NCI-H524 (cell line): ENCODE measurements around the gene SYCP2L.
"Not testable (repeated sequence)": the region's sequence is repeated elsewhere in the genome, so short reads cannot be mapped to it uniquely, and the experiment has no call there.

ENCODE experiments used
- DNase-seq, 2 experiments: peaks; one replicate each; lab custom pipeline; 2025; lab: John Stamatoyannopoulos, UW

The SYCP2L gene

DNA sequence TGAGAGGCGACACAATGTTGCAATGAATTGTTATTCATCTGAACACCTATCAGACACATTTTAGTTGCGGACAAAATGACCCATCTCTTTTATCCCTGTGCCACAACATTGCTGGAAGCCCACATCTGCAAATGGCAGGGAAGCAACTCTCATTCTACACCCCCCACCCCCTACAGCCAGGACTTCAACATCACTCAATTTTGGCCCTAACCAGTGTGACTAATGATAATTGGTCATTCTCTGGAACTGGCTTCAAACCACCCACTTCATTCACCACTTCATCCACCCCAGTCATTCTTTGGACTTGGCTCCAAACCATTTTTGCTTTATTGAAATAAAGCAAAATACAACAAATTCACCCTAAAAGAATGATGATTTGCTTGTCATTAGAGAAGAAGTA is 6.5 kb upstream of the SYCP2L start:
- DNase-seq = no peak

- not testable (repeated sequence) for DNase-seq
These were observed 4.6 kb upstream of the SYCP2L start for GRCh38 chr6:10882253-10882630.

DNA sequence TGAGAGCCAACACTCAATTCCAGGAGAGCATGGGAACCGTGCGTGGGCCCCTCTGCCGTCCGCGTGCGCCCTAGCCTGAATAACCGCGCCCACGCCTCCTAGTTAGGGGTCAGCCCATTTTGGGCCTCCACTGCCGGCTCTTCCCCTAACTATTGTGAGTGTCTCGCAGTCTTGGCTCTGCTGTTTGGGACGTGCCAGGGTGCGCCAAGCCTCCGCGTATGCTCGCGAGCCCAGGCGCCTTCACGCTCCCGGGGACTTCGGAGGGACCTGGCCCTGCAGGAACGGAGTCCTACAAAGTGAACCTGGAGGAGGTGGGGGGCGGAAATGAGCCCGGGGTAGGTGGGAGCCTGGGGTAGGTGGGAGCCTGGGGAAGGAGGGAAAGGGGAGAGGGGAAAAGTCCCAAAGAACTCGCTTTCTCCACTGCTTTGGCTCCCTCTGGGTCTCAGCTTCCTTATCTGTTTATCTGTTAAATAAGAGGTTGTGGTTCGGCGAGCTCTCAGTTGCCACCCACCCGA is 4.1 kb upstream of the SYCP2L start:
- DNase-seq = no peak

- no peak for DNase-seq
These were observed 3.3 kb upstream of the SYCP2L start for GRCh38 chr6:10883312-10884244.

- DNase-seq = no peak
These were observed 2.4 kb upstream of the SYCP2L start for GRCh38 chr6:10884245-10884972.

DNA sequence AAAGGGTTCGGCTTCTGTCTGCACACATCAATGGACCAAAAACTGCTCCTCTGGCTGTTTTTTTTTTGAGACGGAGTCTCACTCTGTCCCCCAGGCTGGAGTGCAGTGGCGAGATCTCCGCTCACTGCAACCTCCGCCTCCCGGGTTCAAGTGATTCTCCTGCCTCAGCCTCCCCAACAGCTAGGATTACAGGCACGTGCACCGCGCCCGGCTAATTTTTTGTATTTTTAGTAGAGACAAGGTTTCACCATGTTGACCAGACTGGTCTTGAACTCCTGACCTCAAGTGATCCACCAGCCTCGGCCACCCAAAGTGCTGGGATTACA is 524 bp upstream of the SYCP2L start:
- not testable (repeated sequence) for DNase-seq

GRCh38 chr6:10890151-10890550 is 3.3 kb downstream of the SYCP2L start:
- no peak for DNase-seq

DNA sequence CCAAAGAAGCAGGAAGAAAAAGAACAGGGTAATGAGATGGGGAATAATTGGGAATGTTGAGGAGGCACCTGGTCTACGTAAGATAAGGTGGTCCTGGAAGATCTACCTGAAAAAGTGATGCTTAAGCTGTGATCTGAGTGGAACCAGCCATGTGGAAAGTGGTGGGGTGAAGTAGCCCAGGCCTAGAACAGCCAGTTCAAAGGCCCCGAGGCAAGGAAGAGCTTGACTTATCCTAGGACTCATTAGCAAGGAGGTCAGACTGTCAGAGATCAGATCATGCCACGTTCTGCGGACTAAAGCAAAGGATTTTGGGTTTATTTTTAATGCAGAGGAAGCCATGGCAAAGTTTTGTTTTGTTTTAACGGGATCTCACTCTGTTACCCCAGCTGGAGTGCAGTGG is 5.1 kb downstream of the SYCP2L start:
- DNase-seq = no peak

GRCh38 chr6:10894958-10895357 is 8.1 kb downstream of the SYCP2L start:
- no peak for DNase-seq

GRCh38 chr6:10896691-10897090 is 9.8 kb downstream of the SYCP2L start:
- DNase-seq = no peak

DNA sequence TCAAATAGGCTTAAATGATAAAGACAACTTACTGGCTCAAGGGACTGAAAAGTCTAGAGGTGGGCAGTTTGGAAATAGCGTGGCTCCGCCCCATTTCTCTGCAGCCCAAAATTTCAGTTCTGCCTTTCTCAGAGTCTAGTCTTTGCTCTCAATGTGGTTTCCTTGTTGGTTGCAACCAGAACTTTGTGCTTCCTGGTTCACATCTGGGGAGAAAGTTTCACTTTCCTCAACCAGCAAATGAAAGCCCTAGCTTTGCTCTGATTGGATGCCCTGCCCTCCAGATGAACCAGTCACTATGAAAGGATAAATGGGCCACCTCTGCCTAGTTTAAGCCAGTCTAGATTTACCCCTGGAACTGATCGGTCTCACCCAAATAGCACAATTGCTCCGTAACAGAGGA is 14.9 kb downstream of the SYCP2L start:
- no peak for DNase-seq

- no peak for DNase-seq
These were observed 17.2 kb downstream of the SYCP2L start for GRCh38 chr6:10904015-10904414.

DNA sequence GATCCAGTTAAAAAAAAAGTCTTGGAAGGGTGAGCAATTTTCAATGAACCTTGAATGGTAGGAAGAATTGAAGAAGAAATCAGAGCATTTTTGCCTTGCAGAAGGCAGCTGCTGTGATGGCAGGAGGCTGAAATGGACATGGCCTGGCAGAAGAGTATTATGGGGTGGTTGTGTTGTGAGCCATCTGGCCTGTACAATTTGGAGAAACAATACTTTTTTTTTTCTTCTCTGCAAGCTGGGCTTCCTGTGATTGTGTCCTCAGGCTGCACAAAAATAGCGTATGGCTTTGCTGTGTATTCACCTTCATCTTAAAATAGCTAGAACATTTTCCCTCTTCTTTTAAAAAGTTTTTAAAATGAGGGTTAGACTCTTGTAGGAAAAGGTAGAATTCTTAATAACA is 21.4 kb downstream of the SYCP2L start:
- peak in 1 of 2 experiments; percentile 43 for DNase-seq

DNA sequence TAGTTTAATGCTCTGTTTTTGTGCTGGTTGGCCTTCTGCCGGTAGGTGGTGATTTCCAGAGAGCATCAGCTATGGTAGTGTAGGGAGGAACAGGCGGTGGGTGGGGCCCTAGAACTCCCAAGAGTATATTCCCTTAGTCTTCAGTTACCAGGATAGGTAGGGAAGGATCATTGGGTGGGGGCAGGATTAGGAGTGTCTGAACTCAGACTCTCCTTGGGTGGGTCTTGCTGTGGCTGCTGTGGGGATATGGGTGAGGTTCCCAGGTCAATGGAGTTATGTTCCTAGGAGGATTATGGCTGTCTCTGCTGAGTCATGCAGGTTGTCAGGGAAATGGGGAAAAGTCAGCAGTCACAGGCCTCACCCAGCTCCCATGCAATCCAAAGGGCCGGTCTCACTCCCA is 32.7 kb downstream of the SYCP2L start:
- DNase-seq = not testable (repeated sequence)

GRCh38 chr6:10933126-10933525 is 46.3 kb downstream of the SYCP2L start:
- DNase-seq = no peak

DNA sequence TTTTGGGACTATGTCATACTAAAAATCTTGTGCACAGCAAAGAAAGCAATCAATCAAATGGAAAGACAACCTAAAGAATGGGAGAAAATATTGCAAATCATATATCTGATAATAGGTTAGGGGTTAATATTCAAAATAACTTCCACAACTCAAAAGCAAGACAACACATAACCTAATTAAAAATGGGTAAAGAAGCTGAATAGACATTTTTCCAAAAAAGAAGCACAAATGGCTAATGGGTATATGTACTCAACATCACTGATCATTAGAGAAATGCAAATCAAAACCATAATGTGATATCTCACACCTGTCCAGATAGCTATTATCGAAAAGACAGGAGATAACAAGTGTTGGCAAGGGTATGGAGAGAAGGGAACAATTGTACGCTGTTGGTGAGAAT is 53.0 kb downstream of the SYCP2L start:
- DNase-seq = no peak

DNA sequence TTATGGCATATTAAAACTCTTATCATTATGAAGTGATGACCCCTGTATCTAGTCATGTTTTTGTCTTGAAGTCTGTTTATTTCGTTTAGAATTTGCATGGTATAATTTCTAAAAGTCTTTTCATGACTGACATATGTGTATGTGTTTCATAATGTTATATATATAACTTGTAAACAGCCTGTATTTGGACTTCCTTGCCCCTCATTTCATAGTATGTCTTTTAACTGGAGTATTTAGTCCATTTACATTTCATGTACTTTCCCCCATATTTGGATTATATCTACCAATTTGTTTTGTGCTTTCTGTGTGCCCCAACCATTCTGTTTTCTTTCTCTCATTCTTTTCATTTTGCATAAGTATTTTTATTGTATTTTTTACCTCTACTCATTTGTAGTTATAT is 59.0 kb downstream of the SYCP2L start:
- DNase-seq = no peak

- DNase-seq = no peak
These were observed 61.1 kb downstream of the SYCP2L start for GRCh38 chr6:10947966-10948365.

GRCh38 chr6:10949579-10950490 is 63.0 kb downstream of the SYCP2L start:
- no peak for DNase-seq

DNA sequence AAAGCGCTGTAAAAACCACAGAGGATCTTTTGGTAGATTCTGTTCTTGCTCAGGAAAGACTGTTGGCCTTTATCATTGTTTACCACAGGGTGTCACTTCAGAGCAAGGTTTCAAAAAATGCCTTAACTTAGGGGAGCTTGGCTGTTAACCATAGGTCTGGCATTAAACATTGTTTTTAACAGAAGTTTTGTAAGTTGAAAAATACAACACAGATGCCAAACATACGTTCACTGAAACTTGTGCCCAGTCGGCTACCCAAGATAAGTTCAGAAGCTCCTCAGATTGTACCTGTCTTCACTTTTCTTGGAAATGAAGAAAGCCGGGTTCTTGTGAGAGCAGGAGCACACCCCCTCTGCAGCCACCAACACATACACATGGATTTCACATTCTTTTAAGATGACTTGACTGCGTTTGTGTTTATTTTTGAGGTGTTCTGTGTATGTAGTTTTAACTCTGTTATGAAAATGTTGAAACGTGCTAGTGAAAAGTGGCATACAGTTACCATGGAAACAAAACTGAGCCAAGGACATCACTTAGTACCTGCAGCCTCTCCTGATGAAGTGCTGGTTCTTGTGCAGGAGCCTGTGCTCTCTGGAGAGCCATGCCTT is 64.9 kb downstream of the SYCP2L start:
- DNase-seq = peak; percentile 0 to 32

DNA sequence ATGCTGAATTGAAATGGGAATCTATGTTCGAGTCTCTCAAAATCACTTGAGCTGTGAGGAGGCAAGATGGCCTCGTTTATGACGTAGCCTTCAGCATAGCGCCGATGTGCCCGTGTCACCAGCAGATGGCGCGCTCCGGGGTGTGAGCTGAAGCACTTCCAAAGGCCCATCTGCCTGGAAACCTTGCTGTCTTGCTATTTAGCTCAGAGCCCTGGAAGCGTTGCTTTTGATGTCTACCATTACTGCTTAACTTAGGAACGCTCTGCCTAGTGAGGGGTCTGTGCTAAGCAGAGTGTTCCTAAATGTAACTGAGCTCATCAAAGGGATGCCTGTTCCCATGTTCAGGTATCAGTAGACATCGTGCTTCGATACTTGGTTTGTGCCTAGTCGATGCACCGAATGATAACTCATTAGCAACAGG is 67.7 kb downstream of the SYCP2L start:
- peak; percentile 65 to 81 for DNase-seq

GRCh38 chr6:10956776-10957175 is 69.9 kb downstream of the SYCP2L start:
- no peak for DNase-seq
